B cell (primary cell): ENCODE results near the gene FOXN3. TPM values are rescaled to one million over a fixed set of nuclear protein-coding genes. Genes with fewer than 3 reads are reported as not detected.

ENCODE experiments used
- ATAC-seq: fragments of 200-7000 bp; cut with Tn5 transposase; one replicate; pipeline ENCODE4 v1.10.0; 2021; ENCODE audit warnings: low read depth, mild to moderate bottlenecking, moderate number of reproducible peaks, moderate library complexity
- CTCF ChIA-PET: fragments of 350-600 bp; sonication (Branson Sonifier 250); formaldehyde crosslinking; loops from one replicate; lab custom pipeline; 2021; ENCODE audit warnings: antibody characterized with exemption, inconsistent platforms; lab: Charles Lee
- POLR2A ChIA-PET: fragments of 350-600 bp; sonication (Branson Sonifier 250); formaldehyde crosslinking; loops from one replicate; lab custom pipeline; 2021; ENCODE audit warnings: antibody characterized with exemption; lab: Charles Lee
- DNase-seq: peaks from one replicate; pipeline ENCODE4 v3.0.0; 2013
- H2AFZ ChIP-seq: 2 replicates; pipeline ENCODE4 v1.6.1; 2012; ENCODE audit warnings: mild to moderate bottlenecking, low read depth, low read length; ENCODE audit not compliant: insufficient read depth, poor library complexity, severe bottlenecking
- H3K27ac ChIP-seq, 2 donors: 1 replicate in 1 of 2; 2 replicates in 1 of 2; pipeline ENCODE4 v1.5.1; 2012 to 2013; ENCODE audit warnings: low read length in 2 of 2, mild to moderate bottlenecking in 2 of 2, moderate library complexity in 1 of 2
- H3K27me3 ChIP-seq, 4 experiments: fragments of 200-600 bp in 1 of 4; sonication (generic) in 1 of 4; replicated peaks in 1 of 4; 1 replicate in 2 of 4; 2 replicates in 2 of 4; pipeline versions ENCODE4 v1.6.1 to v1.7.0; 2013 to 2016; ENCODE audit warnings: low read length in 3 of 4, mild to moderate bottlenecking in 2 of 4, mixed read lengths in 1 of 4, moderate library complexity in 1 of 4; ENCODE audit not compliant: insufficient read depth in 4 of 4, control insufficient read depth in 3 of 4; ENCODE audit errors: control extremely low read depth in 1 of 4
- H3K36me3 ChIP-seq, 2 experiments: replicated peaks in 1 of 2; 1 replicate in 1 of 2; 2 replicates in 1 of 2; pipeline versions ENCODE4 v1.6.1 to v1.7.1; 2013; ENCODE audit warnings: low read length in 1 of 2; ENCODE audit not compliant: insufficient read depth in 2 of 2, control insufficient read depth in 1 of 2; ENCODE audit errors: control extremely low read depth in 1 of 2, extremely low read depth in 1 of 2
- H3K4me1 ChIP-seq, 2 donors: fragments of 200-600 bp in 1 of 2; sonication (generic) in 1 of 2; 1 replicate in 1 of 2; 2 replicates in 1 of 2; pipeline versions ENCODE4 v1.5.1 to v1.6.1; 2013 to 2017; ENCODE audit warnings: low read length in 2 of 2; ENCODE audit not compliant: control insufficient read depth in 2 of 2, insufficient read depth in 2 of 2
- H3K4me2 ChIP-seq: replicated peaks from 2 replicates; pipeline ENCODE3; 2012; ENCODE audit warnings: mild to moderate bottlenecking, low read depth, low read length; ENCODE audit not compliant: poor library complexity, severe bottlenecking
- H3K4me3 ChIP-seq, 5 experiments: fragments of 200-600 bp in 1 of 5; sonication (generic) in 1 of 5; 1 replicate in 3 of 5; 2 replicates in 2 of 5; pipeline versions ENCODE4 v1.5.1 to v1.7.0; 2011 to 2016; ENCODE audit warnings: low read length in 4 of 5, mild to moderate bottlenecking in 4 of 5, low read depth in 2 of 5, control low read depth in 1 of 5, moderate library complexity in 1 of 5; ENCODE audit not compliant: insufficient read depth in 1 of 5; ENCODE audit errors: control extremely low read depth in 1 of 5, extremely low read depth in 1 of 5
- H3K79me2 ChIP-seq: fragments of 200-600 bp; sonication (generic); one replicate; pipeline ENCODE4 v1.6.0; 2016; ENCODE audit warnings: low read length; ENCODE audit not compliant: control insufficient read depth, insufficient read depth
- H3K9ac ChIP-seq: fragments of 200-600 bp; sonication (generic); 2 replicates; pipeline ENCODE4 v1.6.1; 2017; ENCODE audit warnings: mild to moderate bottlenecking, low read length, moderate library complexity
- H3K9me3 ChIP-seq, 3 donors: one replicate each; pipeline versions ENCODE4 v1.6.1 to v1.7.1; 2013; ENCODE audit warnings: low read length in 2 of 3; ENCODE audit not compliant: control insufficient read depth in 2 of 3, insufficient read depth in 1 of 3; ENCODE audit errors: control extremely low read depth in 1 of 3
- H4K20me1 ChIP-seq: 2 replicates; pipeline ENCODE4 v1.6.0; 2012; ENCODE audit warnings: mild to moderate bottlenecking, low read length; ENCODE audit not compliant: insufficient read depth, control insufficient read depth, poor library complexity, severe bottlenecking
- H3K27ac Mint-ChIP-seq: one replicate; pipeline ENCODE4 v1.8.0; 2021; ENCODE audit warnings: mixed read lengths
- H3K27me3 Mint-ChIP-seq: one replicate; pipeline ENCODE4 v1.8.0; 2021; ENCODE audit warnings: mixed read lengths
- H3K4me1 Mint-ChIP-seq: one replicate; pipeline ENCODE4 v1.8.0; 2021; ENCODE audit warnings: mixed read lengths
- H3K4me3 Mint-ChIP-seq: one replicate; pipeline ENCODE4 v1.8.0; 2021; ENCODE audit warnings: mixed read lengths
- H3K9me3 Mint-ChIP-seq: one replicate; pipeline ENCODE4 v1.8.0; 2022; ENCODE audit warnings: mixed read lengths; ENCODE audit not compliant: insufficient read depth
- CTCF ChIP-seq: fragments of 200-600 bp; IDR thresholded peaks from one replicate; pipeline ENCODE4 v1.8.0; 2022; ENCODE audit warnings: antibody characterized with exemption, mild to moderate bottlenecking
- EZH2 ChIP-seq: IDR thresholded peaks from 2 replicates; pipeline ENCODE4 v1.6.1; 2012; ENCODE audit warnings: borderline replicate concordance, low read depth, mild to moderate bottlenecking, moderate library complexity, low read length; ENCODE audit not compliant: insufficient read depth, poor library complexity, severe bottlenecking
- WGBS: methylation state at CpG from one replicate; pipeline ENCODE4 v1.1.5; 2013; ENCODE audit warnings: missing lambda C conversion rate; ENCODE audit not compliant: insufficient coverage; 5-methylcytosine and 5-hydroxymethylcytosine counted together
- intact Hi-C: fragments of 100-400 bp; cut with micrococcal nuclease; formaldehyde crosslinking; loops from one replicate; pipeline ENCODE4 v1.10.0; 2022
- polyA plus RNA-seq: library from polyadenylated mRNA; depleted of rRNA; stranded (reverse); fragments of >200 nt; gene quantifications from 2 replicates; pipeline ENCODE4 v1.2.3, GENCODE V29; 2012
- total RNA-seq, 2 donors: library from RNA; stranded (reverse); fragments of 120-200 nt in 1 of 2; gene quantifications; 1 replicate in 1 of 2; 2 replicates in 1 of 2; pipeline versions ENCODE4 v1.2.3 to v1.2.4, GENCODE V29; 2013 to 2022

Gene FOXN3
- total and polyA plus RNA-seq, 2 donors (not counting 1 experiment from before 2014, with no cell fraction given) = 80.6 to 98.2 TPM

- ATAC-seq = peak; percentile 22
- WGBS = 57% methylated on average over 9 of the region's 14 CpGs
- Mint-ChIP-seq H3K9me3 (peaks cover 3% of the 10 kb centered on the region), H3K27me3 (no peaks in the 10 kb centered on the region), H3K4me1 (peaks cover 72% of the 10 kb centered on the region), H3K4me3 (peak overlapping the region; percentile 55), H3K27ac (peak overlapping the region; percentile 88)
- H2AFZ ChIP-seq = no peak overlapping the region
- no peak for DNase-seq
- peak overlapping the region; percentile 56 for H3K4me2 ChIP-seq
- peaks cover 0 to 25% (median 13%) of the 10 kb centered on the region in 3 donors for H3K9me3 ChIP-seq
- peak overlapping the region; percentile 20 for H3K9ac ChIP-seq
- POLR2A ChIA-PET = interaction anchor here (0.6 to 3.1 kb wide), 7 partner anchors 9 to 236 kb away, joined by 4 to 20 read pairs (median 9); no protein-coding TSS in a partner anchor
- H4K20me1 ChIP-seq = peaks cover 20% of the 10 kb centered on the region
- H3K27me3 ChIP-seq = no peaks in the 10 kb centered on the region
- intact Hi-C loops = loop anchor here (1.0 to 5.0 kb wide), 3 partner anchors 10 to 206 kb away; no protein-coding TSS in a partner anchor
- no peak for TF ChIP-seq CTCF
- H3K79me2 ChIP-seq = peaks cover 99% of the 10 kb centered on the region
- peaks cover 60 to 65% of the 10 kb centered on the region in 2 donors for H3K4me1 ChIP-seq
- no peak overlapping the region for H3K4me3 ChIP-seq
- H3K27ac ChIP-seq = peak overlapping the region; percentile 69 to 72
- CTCF ChIA-PET = interaction anchor here (0.7 to 4.9 kb wide), 12 partner anchors 13 to 383 kb away, joined by 3 to 35 read pairs (median 4); partner anchors contain the start of gene FOXN3
- peaks cover 0 to 4% of the 10 kb centered on the region in 2 experiments for H3K36me3 ChIP-seq
Measured at GRCh38 chr14:89382901-89383845, 33.9 kb downstream of the FOXN3 start.

GRCh38 chr14:89382487-89382886 lies 34.5 kb downstream of the FOXN3 start:
- no peaks in the 10 kb centered on the region for H3K27me3 ChIP-seq
- no peak overlapping the region for H3K4me3 ChIP-seq
- intact Hi-C loops = loop anchor here (5.0 kb wide), 2 partner anchors 45 to 205 kb away; no protein-coding TSS in a partner anchor
- peaks cover 62 to 64% of the 10 kb centered on the region in 2 donors for H3K4me1 ChIP-seq
- H3K4me3 Mint-ChIP-seq = peak overlapping the region; percentile 55
- WGBS = no CpG with 5 or more reads among the region's 5 CpGs
- peaks cover 3% of the 10 kb centered on the region for H3K9me3 Mint-ChIP-seq
- no peak overlapping the region for H2AFZ ChIP-seq
- H3K4me1 Mint-ChIP-seq = peaks cover 74% of the 10 kb centered on the region
- peaks cover 99% of the 10 kb centered on the region for H3K79me2 ChIP-seq
- H4K20me1 ChIP-seq = peaks cover 13% of the 10 kb centered on the region
- TF ChIP-seq EZH2 (no peak), CTCF (no peak)
- H3K27ac ChIP-seq = peak overlapping the region in 1 of 2 donors; percentile 3
- POLR2A ChIA-PET = interaction anchor here (0.8 to 3.1 kb wide), 2 partner anchors 68 to 78 kb away, joined by 9 to 20 read pairs; no protein-coding TSS in a partner anchor
- no peak overlapping the region for H3K9ac ChIP-seq
- peaks cover 0 to 25% (median 13%) of the 10 kb centered on the region in 3 donors for H3K9me3 ChIP-seq
- CTCF ChIA-PET = interaction anchor here (0.9 kb wide), 1 partner anchor 384 kb away, joined by 4 read pairs; no protein-coding TSS in a partner anchor
- DNase-seq = no peak
- ATAC-seq = no peak
- H3K27me3 Mint-ChIP-seq = no peaks in the 10 kb centered on the region
- H3K27ac Mint-ChIP-seq = peak overlapping the region; percentile 88
- peak overlapping the region; percentile 56 for H3K4me2 ChIP-seq
- peaks cover 0 to 4% of the 10 kb centered on the region in 2 experiments for H3K36me3 ChIP-seq
